K562 (cell line): ENCODE results near the gene WDR35. TPM values are rescaled to one million over a fixed set of nuclear protein-coding genes. Genes with fewer than 3 reads are reported as not detected.

ENCODE experiments used
- ATAC-seq: fragments of 200-7000 bp; cut with Tn5 transposase; 3 replicates; pipeline ENCODE4 v1.9.1; 2020; ENCODE audit warnings: moderate library complexity
- BruUV-seq: library from RNA; stranded (reverse); fragments of 400-500 nt; replicated peaks from 2 replicates; lab custom pipeline; 2021; lab: Mats Ljungman, UMichigan
- CTCF ChIA-PET: fragments of 300-600 bp; formaldehyde crosslinking; extraction: SDS; loops from one replicate; lab custom pipeline; 2021; ENCODE audit warnings: low intra/inter-chr PET ratio; lab: Yijun Ruan, JAX
- POLR2A ChIA-PET: fragments of 300-600, 350-650 bp; sonication (Branson Sonifier 250); formaldehyde crosslinking; extraction: SDS; loops from one replicate; lab custom pipeline; 2021; ENCODE audit warnings: antibody characterized with exemption, inconsistent platforms; lab: Yijun Ruan, JAX
- DNase-seq, 4 experiments: peaks; one replicate each; pipeline versions ENCODE4 v3.0.0 to v3.0.0-alpha.2; 2011 to 2018; ENCODE audit warnings: low spot score in 3 of 4, mixed read lengths in 3 of 4; ENCODE audit errors: extremely low read depth in 1 of 4
- FAIRE-seq: peaks from 2 replicates; lab custom pipeline; 2011; peaks lifted over from hg19 to GRCh38; lab: Jason Lieb, UNC
- H2AFZ ChIP-seq: 2 replicates; pipeline ENCODE4 v1.6.0; 2011; ENCODE audit warnings: low read depth, low read length, control low read depth, inconsistent platforms
- H3K27ac ChIP-seq: fragments of 200-600 bp; 3 replicates; pipeline ENCODE4 v1.8.0; 2011; ENCODE audit warnings: low read depth, mild to moderate bottlenecking, control low read depth, inconsistent platforms, low read length, moderate library complexity, mixed read lengths; ENCODE audit errors: extremely low read depth
- H3K27me3 ChIP-seq, 2 experiments: fragments of 300-600 bp in 1 of 2; 2 replicates in 1 of 2; 3 replicates in 1 of 2; pipeline versions ENCODE4 v1.6.0 to v1.8.0; 2011; ENCODE audit warnings: inconsistent platforms in 2 of 2, low read length in 2 of 2, mild to moderate bottlenecking in 1 of 2, mixed read lengths in 1 of 2, moderate library complexity in 1 of 2; ENCODE audit not compliant: control insufficient read depth in 2 of 2, insufficient read depth in 2 of 2
- H3K36me3 ChIP-seq: fragments of 300-600 bp; 3 replicates; pipeline ENCODE4 v1.8.0; 2011; ENCODE audit warnings: mild to moderate bottlenecking, low read length, inconsistent platforms; ENCODE audit not compliant: control insufficient read depth, insufficient read depth
- H3K4me1 ChIP-seq, 2 experiments: fragments of 200-600 bp in 1 of 2; replicated peaks in 1 of 2; 2 replicates in 1 of 2; 3 replicates in 1 of 2; pipeline versions ENCODE4 v1.5.1 to v1.8.0; 2011; ENCODE audit warnings: inconsistent platforms in 2 of 2, low read length in 2 of 2, mild to moderate bottlenecking in 1 of 2, mixed read lengths in 1 of 2, moderate library complexity in 1 of 2; ENCODE audit not compliant: control insufficient read depth in 2 of 2, insufficient read depth in 2 of 2
- H3K4me2 ChIP-seq: 2 replicates; pipeline ENCODE4 v1.6.1; 2011; ENCODE audit warnings: low read length, control low read depth, inconsistent platforms, mixed read lengths; ENCODE audit not compliant: insufficient read depth
- H3K4me3 ChIP-seq: fragments of 200-600 bp; sonication (generic), shearing (Covaris generic); 2 replicates; pipeline ENCODE4 v1.5.1; 2016; ENCODE audit warnings: control low read depth, inconsistent platforms
- H3K79me2 ChIP-seq: fragments of 200-600 bp; 3 replicates; pipeline ENCODE4 v1.8.0; 2011; ENCODE audit warnings: low read length, inconsistent platforms; ENCODE audit not compliant: control insufficient read depth, insufficient read depth
- H3K9ac ChIP-seq, 2 experiments: 2 replicates each; pipeline versions ENCODE4 v1.6.0 to v1.6.1; 2011; ENCODE audit warnings: low read depth in 2 of 2, low read length in 2 of 2, control low read depth in 1 of 2, inconsistent platforms in 1 of 2, mild to moderate bottlenecking in 1 of 2, mixed read lengths in 1 of 2; ENCODE audit not compliant: insufficient read depth in 1 of 2
- H3K9me1 ChIP-seq: one replicate; pipeline ENCODE4 v1.6.0; 2011; ENCODE audit warnings: inconsistent platforms, mild to moderate bottlenecking, low read length, moderate library complexity; ENCODE audit not compliant: control insufficient read depth, insufficient read depth
- H3K9me3 ChIP-seq: replicated peaks from 2 replicates; pipeline ENCODE4 v1.5.1; 2011; ENCODE audit warnings: low read depth, low read length, inconsistent platforms; ENCODE audit not compliant: control insufficient read depth, insufficient read depth
- H4K20me1 ChIP-seq: replicated peaks from 2 replicates; pipeline ENCODE4 v1.6.1; 2011; ENCODE audit warnings: low read length, inconsistent platforms, mixed read lengths; ENCODE audit not compliant: control insufficient read depth, insufficient read depth
- CREB5 ChIP-seq: fragments of 250-450 bp; sonication (Bioruptor Pico); IDR thresholded peaks from 2 replicates; pipeline ENCODE4 v1.5.0; 2020; ENCODE audit warnings: mild to moderate bottlenecking
- EZH2 ChIP-seq: IDR thresholded peaks from 2 replicates; pipeline ENCODE4 v1.6.1; 2012; ENCODE audit warnings: low read depth, mild to moderate bottlenecking, inconsistent platforms, low read length, borderline replicate concordance
- GABPB2 ChIP-seq: fragments of 250-450 bp; sonication (Bioruptor Pico); conservative IDR thresholded peaks from 2 replicates; pipeline ENCODE4 v1.5.1; 2021; ENCODE audit warnings: mild to moderate bottlenecking
- IFI16 ChIP-seq: fragments of 250-450 bp; sonication (Bioruptor Pico); IDR thresholded peaks from 2 replicates; pipeline ENCODE4 v2.1.2; 2022; ENCODE audit warnings: mild to moderate bottlenecking, inconsistent platforms
- MBD2 ChIP-seq: sonication (generic); IDR thresholded peaks from 2 replicates; pipeline ENCODE4 v1.6.1; 2016; ENCODE audit warnings: low read depth, borderline replicate concordance
- PHF21A ChIP-seq: fragments of 450-650 bp; IDR thresholded peaks from 2 replicates; pipeline ENCODE4 v1.6.1; 2017; ENCODE audit warnings: low read depth, borderline replicate concordance
- POLR2A ChIP-seq: fragments of 450-650 bp; conservative IDR thresholded peaks from 2 replicates; pipeline ENCODE4 v1.6.1; 2016
- RAD21 ChIP-seq, 2 experiments: fragments of 250-450 bp in 1 of 2; fragments of 450-650 bp in 1 of 2; sonication (Bioruptor Pico) in 1 of 2; formaldehyde crosslinking in 1 of 2; IDR thresholded peaks in 1 of 2; conservative IDR thresholded peaks in 1 of 2; 2 replicates each; pipeline versions ENCODE4 v1.4.0 to v1.8.0; 2020 to 2022; ENCODE audit warnings: mild to moderate bottlenecking in 2 of 2, moderate library complexity in 1 of 2
- RBBP5 ChIP-seq: fragments of 200-600 bp; sonication (generic); IDR thresholded peaks from 2 replicates; pipeline ENCODE4 v1.6.1; 2012; ENCODE audit warnings: borderline replicate concordance, mild to moderate bottlenecking, low read length, control low read depth, inconsistent platforms; ENCODE audit not compliant: insufficient read depth, poor library complexity, severe bottlenecking
- ZC3H11A ChIP-seq: IDR thresholded peaks from 2 replicates; pipeline ENCODE4 v1.6.1; 2012; ENCODE audit warnings: low read depth, low read length, improper control_type of control experiment
- ZNF384 ChIP-seq: IDR thresholded peaks from 2 replicates; pipeline ENCODE4 v1.6.1; 2012; ENCODE audit warnings: low read depth, low read length, improper control_type of control experiment
- ZNF436 ChIP-seq: fragments of 250-450, 450-650 bp; sonication (Bioruptor Pico); formaldehyde crosslinking; IDR thresholded peaks from 2 replicates; pipeline ENCODE4 v1.7.0; 2020; ENCODE audit warnings: mild to moderate bottlenecking
- WGBS: fragments of 100-300 bp; shearing (Covaris generic); methylation state at CpG from one replicate; pipeline ENCODE4 v1.1.6; 2016; ENCODE audit warnings: low coverage, mixed read lengths; ENCODE audit not compliant: insufficient coverage; ENCODE audit errors: missing lambda C conversion rate; 5-methylcytosine and 5-hydroxymethylcytosine counted together
- in situ Hi-C: fragments of 300-500 bp; cut with MboI; formaldehyde crosslinking; loops from 4 replicates; pipeline ENCODE4 v1.15.0; 2018; ENCODE audit warnings: inconsistent platforms, mixed read lengths
- intact Hi-C: fragments of 100-400 bp; cut with micrococcal nuclease; formaldehyde crosslinking; loops from 2 replicates; pipeline ENCODE4 v1.14.2; 2022
- polyA plus RNA-seq, 8 experiments: library from polyadenylated mRNA; depleted of rRNA in 4 of 8; stranded (reverse) in 5 of 8; unstranded in 3 of 8; fragments of >200 nt; fragmentation: Nextera tagmentation in 2 of 8; fragmentation: Illumina TruSeq in 1 of 8; extraction: Ambion mirVana in 2 of 8; extraction: Trizol in 1 of 8; gene quantifications; 2 replicates each; pipeline versions ENCODE4 v1.2.1 to v1.2.3, GENCODE V29; 2011 to 2014; ENCODE audit warnings: inconsistent platforms in 1 of 8, missing spikeins in 1 of 8
- total RNA-seq, 7 experiments: library from RNA; depleted of rRNA in 6 of 7; stranded (reverse); fragments of >200 nt in 6 of 7; fragmentation: Illumina TruSeq in 2 of 7; extraction: Trizol in 2 of 7; gene quantifications; 2 replicates each; pipeline versions ENCODE4 v1.2.1 to v1.2.3, GENCODE V29; 2011 to 2021; ENCODE audit warnings: low replicate concordance in 1 of 7
- TF ChIP-seq, protein P1 (sequence below), 3 experiments: IDR thresholded peaks in 2 of 3; conservative IDR thresholded peaks in 1 of 3; 2 replicates each; pipeline ENCODE4 v1.5.1; 2011 to 2012; ENCODE audit warnings: low read length in 3 of 3, mild to moderate bottlenecking in 3 of 3, control low read depth in 2 of 3, improper control_type of control experiment in 1 of 3, inconsistent platforms in 1 of 3, low read depth in 1 of 3, mixed read lengths in 1 of 3, moderate library complexity in 1 of 3; ENCODE audit not compliant: insufficient read depth in 2 of 3

WDR35 gene
- total and polyA plus RNA-seq, 9 of the 15 experiments (the other 6 are each of a cell fraction or from before 2014, with no cell fraction given) = 3.3 to 13.1 (median 8.0) TPM

DNA sequence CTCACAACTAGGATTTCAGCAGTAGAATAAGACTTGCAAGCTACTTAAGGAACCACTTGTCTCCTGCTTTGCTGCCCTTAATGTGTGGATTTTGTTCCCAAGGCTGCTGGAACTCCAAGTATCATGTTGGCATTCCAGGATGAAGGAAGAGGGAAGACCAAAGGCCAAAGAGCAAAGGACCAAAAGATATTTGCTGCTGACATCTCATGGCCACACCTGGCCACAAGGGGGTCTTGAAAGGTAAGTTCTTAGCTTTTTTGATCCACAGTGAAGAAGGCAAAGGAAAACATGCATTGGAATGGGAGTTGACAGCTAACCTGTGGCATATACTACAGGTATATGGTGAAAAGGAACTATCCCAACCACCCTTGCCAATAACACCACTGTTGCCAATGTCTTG lies 26.4 kb upstream of the WDR35 start (continued):
- TF ChIP-seq RBBP5 = no peak

- Histone ChIP-seq H3K9me1 (no peaks in the 10 kb centered on the region), H3K36me3 (no peaks in the 10 kb centered on the region), H3K79me2 (no peaks in the 10 kb centered on the region), H3K9me3 (0 out of 2 replicates have a peak, but pooled peaks cover 2% of the 10 kb centered on the region), H3K4me2 (no peak overlapping the region), H2AFZ (no peak overlapping the region), H3K4me1 (peaks cover 0 to 11% of the 10 kb centered on the region in 2 experiments; a peak in 2 of 5 replicates), H3K27ac (no peak overlapping the region), H3K9ac (no peak overlapping the region), H3K4me3 (no peak overlapping the region), H3K27me3 (peaks cover 16 to 27% of the 10 kb centered on the region in 2 experiments), H4K20me1 (no peaks in the 10 kb centered on the region)
- in situ Hi-C loops = no loop called here
- intact Hi-C loops = loop anchor here (1.0 to 5.0 kb wide), 3 partner anchors 58 to 83 kb away; no protein-coding TSS in a partner anchor
- ATAC-seq (peak; percentile 61), DNase-seq (peak; percentile 38 to 55 (median 44)), FAIRE-seq (peak; percentile 72)
- no TSS peak for BruUV-seq
- POLR2A ChIA-PET = interaction anchor here (1.0 to 1.2 kb wide), 4 partner anchors 12 to 34 kb away, joined by 3 to 4 read pairs (median 3); no protein-coding TSS in a partner anchor
- CTCF ChIA-PET = interaction anchor here (1.1 to 3.3 kb wide), 4 partner anchors 35 to 82 kb away, joined by 4 to 18 read pairs (median 10); no protein-coding TSS in a partner anchor
- 3% methylated on average over 2 of the region's 2 CpGs for WGBS
- TF ChIP-seq CREB5 (CRISPR knock-in tag) = no peak
- TF ChIP-seq PHF21A = peak; percentile 36; the same call in 1 of the 2 replicates
- TF ChIP-seq, protein P1, sequence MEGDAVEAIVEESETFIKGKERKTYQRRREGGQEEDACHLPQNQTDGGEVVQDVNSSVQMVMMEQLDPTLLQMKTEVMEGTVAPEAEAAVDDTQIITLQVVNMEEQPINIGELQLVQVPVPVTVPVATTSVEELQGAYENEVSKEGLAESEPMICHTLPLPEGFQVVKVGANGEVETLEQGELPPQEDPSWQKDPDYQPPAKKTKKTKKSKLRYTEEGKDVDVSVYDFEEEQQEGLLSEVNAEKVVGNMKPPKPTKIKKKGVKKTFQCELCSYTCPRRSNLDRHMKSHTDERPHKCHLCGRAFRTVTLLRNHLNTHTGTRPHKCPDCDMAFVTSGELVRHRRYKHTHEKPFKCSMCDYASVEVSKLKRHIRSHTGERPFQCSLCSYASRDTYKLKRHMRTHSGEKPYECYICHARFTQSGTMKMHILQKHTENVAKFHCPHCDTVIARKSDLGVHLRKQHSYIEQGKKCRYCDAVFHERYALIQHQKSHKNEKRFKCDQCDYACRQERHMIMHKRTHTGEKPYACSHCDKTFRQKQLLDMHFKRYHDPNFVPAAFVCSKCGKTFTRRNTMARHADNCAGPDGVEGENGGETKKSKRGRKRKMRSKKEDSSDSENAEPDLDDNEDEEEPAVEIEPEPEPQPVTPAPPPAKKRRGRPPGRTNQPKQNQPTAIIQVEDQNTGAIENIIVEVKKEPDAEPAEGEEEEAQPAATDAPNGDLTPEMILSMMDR (IDR thresholded peaks at IDR 0.05 in 2 of 3, conservative IDR thresholded peaks at IDR 0.05 in 1 of 3; ENCODE audit: insufficient read depth in 2 of 3, low read depth in 1 of 3, low read length in 3 of 3) = peak; percentile 39 to 78 (median 52); a peak in 4 of 6 replicates
- TF ChIP-seq ZNF436 (CRISPR knock-in tag) = no peak
- TF ChIP-seq ZNF384 = 0 out of 2 replicates have a peak, but pooled peaks have one; percentile 22
- no peak for TF ChIP-seq POLR2A
- no peak for TF ChIP-seq EZH2
- no peak for TF ChIP-seq IFI16 (CRISPR knock-in tag)
- TF ChIP-seq MBD2 = no peak
- TF ChIP-seq RAD21 (CRISPR knock-in tag; conservative IDR thresholded peaks at IDR 0.05 in 1 of 2, IDR thresholded peaks at IDR 0.05 in 1 of 2) = peak; percentile 66 to 76
- TF ChIP-seq GABPB2 (CRISPR knock-in tag) = no peak
- no peak for TF ChIP-seq ZC3H11A
These were observed 25.7 kb upstream of the WDR35 start for GRCh38 chr2:20015482-20016083.
